ENCODE measurements around the gene C16orf96. TPM values are rescaled to one million over a fixed set of nuclear protein-coding genes. Genes with fewer than 3 reads are reported as not detected.

The C16orf96 gene
- total RNA-seq, 1 experiment from 2014 or later, result 1.4 TPM

GRCh38 chr16:4531811-4532210 is 24.3 kb upstream of the C16orf96 start:
- no peaks in the 10 kb centered on the region for H3K79me1 ChIP-seq (ENCODE audit: insufficient read depth, low read depth, low read length, poor library complexity, severe bottlenecking)
- H2AK5ac ChIP-seq (ENCODE audit: insufficient read length, low read length), result no peak overlapping the region
- peaks cover 4% of the 10 kb centered on the region; the same call in 1 of the 2 replicates for H3K4me1 ChIP-seq (ENCODE audit: insufficient read depth, low read length)
- H4K8ac ChIP-seq (replicated peaks; ENCODE audit: insufficient read length, low read depth, low read length), result no peak overlapping the region
- H2BK20ac ChIP-seq (ENCODE audit: low read depth, low read length, poor library complexity, severe bottlenecking), result no peak overlapping the region
- no peak overlapping the region for H2BK15ac ChIP-seq (ENCODE audit: low read depth, low read length)
- Mint-ChIP-seq H3K9me3 (no peaks in the 10 kb centered on the region), H3K27ac (0 out of 7 replicates have a peak overlapping the region, but pooled peaks of 1 of the 3 experiments have one; percentile 36), H3K27me3 (ENCODE audit: low read depth) (no peaks in the 10 kb centered on the region; the same call in none of the 2 replicates), H3K4me3 (no peak overlapping the region), H3K36me3 (ENCODE audit: insufficient read depth in 1 of 3, low read depth in 3 of 3) (peaks cover 20 to 33% (median 30%) of the 10 kb centered on the region in 3 experiments), H3K4me1 (peaks cover 36 to 37% of the 10 kb centered on the region in 2 experiments)
- no peak overlapping the region for H3K23ac ChIP-seq (ENCODE audit: insufficient read length, low read depth, low read length)
- no peak overlapping the region for H2BK120ac ChIP-seq (ENCODE audit: low read depth, low read length, poor library complexity, severe bottlenecking)
- H3K14ac ChIP-seq (ENCODE audit: insufficient read depth, low read length), result no peak overlapping the region
- H3T11ph ChIP-seq (ENCODE audit: low read length), result no peak overlapping the region
- H2AFZ ChIP-seq (ENCODE audit: low read length), result no peak overlapping the region
- no peak overlapping the region for H3K4ac ChIP-seq (ENCODE audit: low read depth, low read length)
- no peak overlapping the region for H2BK12ac ChIP-seq (ENCODE audit: insufficient read length, low read depth, low read length)
- H3K23me2 ChIP-seq (ENCODE audit: insufficient read length, low read depth, low read length, poor library complexity, severe bottlenecking), result no peaks in the 10 kb centered on the region
- no peak overlapping the region for H3K4me2 ChIP-seq (ENCODE audit: insufficient read depth, insufficient read length, low read length)
- H3K79me2 ChIP-seq (ENCODE audit: insufficient read depth, low read length), result peaks cover 2% of the 10 kb centered on the region; the same call in 1 of the 2 replicates
- no peaks in the 10 kb centered on the region for H3K27me3 ChIP-seq (ENCODE audit: insufficient read depth, low read length)
- no peaks in the 10 kb centered on the region for H3K9me3 ChIP-seq (ENCODE audit: control insufficient read depth, low read depth, low read length)
- DNase-seq, result no peak
- H4K20me1 ChIP-seq (ENCODE audit: control insufficient read depth, insufficient read depth, insufficient read length), result no peaks in the 10 kb centered on the region
- no peak overlapping the region for H4K91ac ChIP-seq (ENCODE audit: insufficient read length, low read depth, low read length)
- no peak overlapping the region for H2BK5ac ChIP-seq (ENCODE audit: insufficient read length, low read length)
- H4K5ac ChIP-seq (ENCODE audit: insufficient read length, low read depth, low read length), result no peak overlapping the region
- WGBS (ENCODE audit: extremely low coverage, insufficient read length, low lambda C conversion rate), result no CpG with 5 or more reads among the region's 8 CpGs
- no peak for TF ChIP-seq CTCF (conservative IDR thresholded peaks at IDR 0.05)
- no peak overlapping the region for H3K18ac ChIP-seq (ENCODE audit: insufficient read length, low read depth, low read length)
- no peak overlapping the region for H3K9ac ChIP-seq (ENCODE audit: extremely low read depth, insufficient read length, low read length)
- no peak overlapping the region for H3K56ac ChIP-seq (ENCODE audit: insufficient read length, low read depth, low read length)
- H3K27ac ChIP-seq (ENCODE audit: insufficient read length, low read depth, low read length), result no peak overlapping the region
